Activated CD4-positive, alpha-beta T cell treated with anti-CD3 and anti-CD28 coated beads for 4 hours (primary cell): Measurements from ENCODE around the gene SYT7.

ENCODE experiments used
- DNase-seq, 2 donors: peaks; one replicate each; pipeline ENCODE4 v3.0.0-alpha.2; 2020

Gene SYT7

GRCh38 chr11:61581931-61582330 lies 1.1 kb upstream of the SYT7 start:
- peak in 1 of 2 donors; percentile 21 for DNase-seq

- DNase-seq = no peak
Measured at GRCh38 chr11:61580271-61580888, 496 bp downstream of the SYT7 start.

DNA sequence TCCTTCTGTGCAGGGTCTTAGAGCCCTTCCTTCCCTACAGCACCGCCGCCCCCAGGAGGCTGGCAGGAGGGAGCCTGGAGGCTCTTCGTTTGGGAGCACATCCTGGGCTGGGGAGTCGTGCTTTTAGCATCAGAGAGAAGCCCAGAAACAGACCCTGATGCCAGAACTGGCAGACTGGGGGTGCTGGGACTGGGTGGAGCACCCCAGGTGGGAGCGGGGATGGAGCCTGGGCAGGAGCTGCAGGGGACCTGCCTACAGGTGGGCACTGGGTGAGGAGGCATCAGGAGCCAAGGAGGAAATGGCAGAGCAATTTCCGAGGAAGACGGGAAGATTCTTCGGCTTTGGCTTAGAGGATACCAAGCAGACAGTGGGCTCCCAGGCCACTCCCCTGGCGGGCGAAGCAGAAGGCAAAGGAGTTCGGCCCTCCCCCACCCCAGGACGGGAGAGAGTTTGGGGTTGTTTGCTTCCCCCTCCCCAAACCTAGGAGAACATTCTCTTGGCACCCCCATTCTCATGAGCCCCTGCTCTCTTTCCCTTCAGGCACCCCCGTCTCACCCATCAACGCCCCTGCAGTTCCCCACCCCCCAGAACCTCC lies 1.1 kb downstream of the SYT7 start:
- DNase-seq = no peak

DNA sequence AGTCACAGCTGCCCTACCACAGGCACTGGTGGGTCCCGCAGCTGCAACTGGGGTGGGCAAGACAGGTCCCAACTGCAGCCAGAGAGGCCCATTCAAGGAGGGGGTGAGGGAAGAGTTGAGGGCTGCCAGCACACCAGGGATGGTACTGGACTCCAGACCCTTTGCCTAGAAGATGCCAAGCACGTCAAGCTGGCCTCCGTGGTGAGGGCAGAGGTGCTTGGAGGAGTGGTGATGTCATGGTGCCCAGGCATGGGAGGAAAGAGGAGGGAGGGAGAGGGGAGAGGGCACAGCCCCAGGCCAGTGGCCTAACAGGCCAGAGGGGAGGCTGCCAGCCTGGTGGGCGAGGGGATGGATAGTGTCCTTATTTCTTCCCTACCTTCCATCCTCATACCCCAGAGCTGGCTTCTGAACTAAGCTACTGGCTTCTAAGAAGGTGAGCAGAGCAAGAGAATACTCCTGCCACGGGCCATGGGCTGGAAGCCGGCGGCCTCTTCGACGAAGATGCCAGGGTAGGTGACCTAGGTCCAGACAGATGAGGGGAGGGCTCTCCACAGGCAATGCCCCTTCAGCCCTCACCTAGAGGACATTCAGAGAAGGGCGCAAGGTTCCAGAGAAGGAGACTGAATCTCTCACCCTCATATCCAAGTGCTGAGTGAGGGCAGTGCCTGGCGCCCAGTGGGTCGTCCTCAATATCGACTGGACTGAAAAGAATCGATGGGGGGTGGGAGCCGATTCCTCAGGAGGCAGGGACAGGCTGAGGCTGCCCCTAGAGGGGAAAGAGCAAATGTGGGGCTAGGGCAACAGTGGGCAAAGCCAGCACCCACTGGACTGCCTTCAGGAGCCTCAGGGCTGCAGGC lies 1.8 kb downstream of the SYT7 start:
- DNase-seq = no peak

GRCh38 chr11:61577383-61578118 lies 3.3 kb downstream of the SYT7 start:
- DNase-seq = no peak

DNA sequence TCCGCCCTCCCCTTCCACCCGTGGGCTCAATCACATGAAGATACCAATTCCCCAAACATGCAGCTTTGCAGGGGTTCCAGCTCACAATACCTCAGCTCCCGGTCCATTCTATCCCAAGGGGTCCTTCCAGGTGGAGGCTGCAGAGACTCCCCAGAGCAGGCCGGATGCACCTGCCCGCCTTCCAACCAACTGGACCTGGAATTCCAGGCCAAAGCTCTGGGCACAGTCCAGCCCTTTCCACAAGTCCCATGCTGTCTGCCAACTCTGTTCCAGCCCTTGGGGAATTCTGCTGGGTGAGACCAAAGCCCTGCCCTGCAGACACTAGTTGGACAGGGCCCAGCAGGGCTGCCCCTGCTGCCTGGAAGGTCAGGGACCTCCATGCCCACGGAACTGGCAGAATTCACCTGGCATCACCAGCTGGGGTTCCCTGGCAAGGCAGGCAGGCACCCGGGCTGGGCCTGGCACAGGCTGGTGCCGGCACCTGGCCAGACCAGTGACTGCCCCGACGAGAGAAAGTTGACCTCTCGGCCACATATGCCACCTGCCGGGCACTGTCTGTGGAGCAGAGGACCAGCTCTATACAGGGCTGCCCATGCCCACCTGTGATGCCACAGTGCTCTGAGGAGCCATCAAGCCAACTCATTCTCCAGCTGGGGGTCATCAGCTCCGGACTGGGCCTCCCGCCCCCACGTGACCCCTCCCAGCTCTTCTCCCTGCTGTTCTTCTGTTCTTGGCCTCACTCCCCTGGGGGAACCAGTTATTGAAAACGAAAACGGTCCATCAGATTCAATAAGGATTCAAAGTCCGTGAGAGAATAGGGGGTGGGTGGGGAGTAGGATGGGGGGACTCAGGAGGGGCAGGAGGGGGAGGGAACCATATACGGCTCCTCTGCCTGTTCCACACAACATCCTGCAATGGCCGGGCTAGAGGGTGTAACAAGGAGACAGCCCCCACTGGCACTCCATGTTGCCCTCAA lies 4.7 kb downstream of the SYT7 start:
- no peak for DNase-seq

GRCh38 chr11:61574611-61575010 lies 6.3 kb downstream of the SYT7 start:
- no peak for DNase-seq

GRCh38 chr11:61572913-61573312 lies 8.0 kb downstream of the SYT7 start:
- no peak for DNase-seq

DNA sequence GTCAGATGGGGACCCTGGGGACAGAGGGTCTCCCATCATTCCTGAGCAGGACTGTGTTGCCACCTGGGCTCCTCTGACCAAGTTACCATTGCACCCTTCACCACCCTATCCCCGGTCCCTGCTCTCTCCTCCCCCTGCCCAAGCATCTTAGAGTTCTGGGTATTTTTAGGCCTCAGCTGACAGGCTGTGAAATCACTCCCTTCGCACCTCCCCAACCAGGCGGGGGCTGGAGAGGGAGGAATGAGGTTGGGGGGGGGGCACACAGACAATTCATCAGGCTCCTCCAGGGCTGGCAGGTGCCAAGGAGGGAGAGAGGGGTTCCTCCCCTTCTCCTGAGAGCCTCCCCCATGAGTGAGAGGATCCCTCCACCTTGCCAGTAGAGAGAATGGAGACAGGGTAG lies 9.0 kb downstream of the SYT7 start:
- no peak for DNase-seq

DNA sequence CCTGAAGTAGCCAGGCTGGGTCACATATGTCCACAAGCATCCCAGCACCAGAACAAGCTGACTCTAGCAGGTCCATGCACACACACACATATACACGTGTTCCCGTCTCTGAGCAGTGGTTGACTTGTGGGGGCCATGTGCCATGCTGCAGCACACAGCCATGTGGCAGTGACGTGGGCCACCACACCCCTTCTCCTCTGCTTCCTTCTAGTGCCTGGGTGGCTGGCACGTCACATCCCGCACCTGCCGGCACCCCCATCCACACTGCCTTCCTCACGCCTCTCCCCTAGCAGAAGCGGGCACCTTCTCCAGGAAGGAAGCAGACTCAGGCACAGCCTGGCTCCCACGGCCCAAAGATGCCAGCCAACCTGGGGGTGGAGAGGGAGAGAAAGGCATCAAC lies 9.5 kb downstream of the SYT7 start:
- DNase-seq = no peak

DNA sequence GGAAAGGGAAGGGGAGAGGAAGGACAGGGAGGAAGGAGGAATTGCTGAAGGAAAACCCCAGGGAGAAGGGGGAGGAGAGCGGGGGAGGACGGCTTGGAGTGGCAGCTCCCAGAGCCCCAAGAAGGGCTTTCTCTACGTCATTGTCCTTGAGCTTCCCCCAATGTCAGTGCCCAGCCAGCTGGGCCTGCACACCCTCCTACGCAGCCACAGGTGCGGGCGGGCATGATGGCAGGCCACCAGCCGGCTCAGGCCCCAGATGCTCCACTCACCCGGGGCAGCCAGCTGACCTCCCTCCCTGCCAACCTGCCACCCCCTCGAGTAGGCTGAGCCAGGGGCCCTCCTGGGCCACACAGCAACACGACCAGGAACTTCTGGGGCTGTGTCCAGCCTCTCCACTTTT lies 11.2 kb downstream of the SYT7 start:
- no peak for DNase-seq

DNA sequence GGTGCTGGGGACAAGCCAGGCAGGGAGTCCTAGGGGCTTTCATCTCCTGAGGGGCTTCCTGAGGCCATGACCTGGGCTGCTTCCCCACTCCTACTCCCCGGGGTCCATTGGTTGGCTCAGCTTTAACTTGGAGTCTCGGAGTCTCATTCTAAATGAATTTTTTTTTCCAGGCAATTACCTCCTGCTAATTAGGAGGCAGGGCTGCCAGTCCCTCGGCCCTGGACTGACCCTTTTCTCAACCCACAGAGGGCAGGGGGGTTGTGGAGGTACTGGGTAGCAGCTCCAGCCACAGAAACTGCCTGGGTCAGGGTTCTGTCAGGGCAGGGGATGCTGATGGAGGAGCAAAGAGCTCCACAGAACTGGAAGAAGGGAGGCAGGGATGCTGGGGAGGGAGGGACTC lies 11.9 kb downstream of the SYT7 start:
- no peak for DNase-seq

DNA sequence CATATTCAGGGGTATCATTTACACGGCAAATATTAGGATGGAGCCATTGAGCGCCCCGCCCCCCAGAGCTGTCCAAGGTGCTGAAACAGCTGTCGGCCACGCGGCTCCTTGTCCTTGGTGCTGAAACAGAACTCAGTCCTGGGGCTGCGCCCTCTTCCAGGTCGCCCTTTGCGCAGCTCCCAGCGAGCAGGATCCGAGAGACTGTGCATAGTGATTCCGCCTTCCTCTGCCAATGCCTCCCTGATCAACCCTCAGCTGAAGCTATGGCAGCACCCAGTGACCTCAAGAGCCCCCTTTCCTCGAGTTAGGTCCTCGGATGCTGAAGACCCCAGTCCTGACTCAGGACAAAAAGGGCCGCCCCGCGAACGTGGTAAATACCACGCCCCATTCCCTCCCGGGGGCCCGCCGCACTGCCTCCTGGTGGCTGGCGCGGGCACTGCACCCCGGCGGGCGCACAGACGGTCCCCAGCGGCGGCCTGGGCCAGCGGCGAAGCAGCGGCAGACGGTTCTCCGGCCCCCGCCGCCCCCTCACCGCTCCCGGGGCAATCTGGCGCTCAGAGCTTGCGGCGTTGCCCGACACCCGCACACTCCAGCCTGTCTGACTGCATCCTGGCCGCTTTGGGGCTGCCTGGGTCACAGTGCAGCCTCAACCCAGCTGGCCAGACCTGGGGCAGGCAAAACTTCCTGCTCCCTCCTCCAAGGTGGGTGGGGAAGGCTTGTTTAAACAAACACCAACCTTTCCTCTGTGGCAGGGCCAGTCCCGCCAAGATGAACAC lies 13.4 kb downstream of the SYT7 start:
- peak; percentile 57 to 59 for DNase-seq

- no peak for DNase-seq
Measured at GRCh38 chr11:61564936-61565696, 15.8 kb downstream of the SYT7 start.

- no peak for DNase-seq
Measured at GRCh38 chr11:61560751-61561150, 20.1 kb downstream of the SYT7 start.

DNA sequence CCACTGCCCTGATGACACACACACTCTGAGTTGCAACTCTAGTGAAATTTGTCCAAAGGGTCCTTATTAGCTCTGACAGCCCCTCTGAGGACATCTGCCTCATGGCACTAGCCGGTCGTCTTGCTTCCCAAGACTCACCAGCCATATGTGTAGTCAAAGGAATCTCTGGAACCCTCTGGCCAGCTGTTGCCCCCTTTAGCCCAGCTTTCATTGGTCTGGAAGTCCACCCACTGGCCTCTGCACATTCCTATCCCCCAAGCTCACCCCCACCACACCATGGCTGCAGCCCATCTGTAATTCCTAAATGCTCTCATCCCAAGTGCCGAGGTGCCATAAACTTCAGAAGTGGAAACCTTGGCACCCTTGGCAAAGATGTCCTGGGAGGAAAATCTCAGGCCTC lies 24.3 kb downstream of the SYT7 start:
- DNase-seq = no peak

GRCh38 chr11:61555978-61556377 lies 24.9 kb downstream of the SYT7 start:
- DNase-seq = no peak

DNA sequence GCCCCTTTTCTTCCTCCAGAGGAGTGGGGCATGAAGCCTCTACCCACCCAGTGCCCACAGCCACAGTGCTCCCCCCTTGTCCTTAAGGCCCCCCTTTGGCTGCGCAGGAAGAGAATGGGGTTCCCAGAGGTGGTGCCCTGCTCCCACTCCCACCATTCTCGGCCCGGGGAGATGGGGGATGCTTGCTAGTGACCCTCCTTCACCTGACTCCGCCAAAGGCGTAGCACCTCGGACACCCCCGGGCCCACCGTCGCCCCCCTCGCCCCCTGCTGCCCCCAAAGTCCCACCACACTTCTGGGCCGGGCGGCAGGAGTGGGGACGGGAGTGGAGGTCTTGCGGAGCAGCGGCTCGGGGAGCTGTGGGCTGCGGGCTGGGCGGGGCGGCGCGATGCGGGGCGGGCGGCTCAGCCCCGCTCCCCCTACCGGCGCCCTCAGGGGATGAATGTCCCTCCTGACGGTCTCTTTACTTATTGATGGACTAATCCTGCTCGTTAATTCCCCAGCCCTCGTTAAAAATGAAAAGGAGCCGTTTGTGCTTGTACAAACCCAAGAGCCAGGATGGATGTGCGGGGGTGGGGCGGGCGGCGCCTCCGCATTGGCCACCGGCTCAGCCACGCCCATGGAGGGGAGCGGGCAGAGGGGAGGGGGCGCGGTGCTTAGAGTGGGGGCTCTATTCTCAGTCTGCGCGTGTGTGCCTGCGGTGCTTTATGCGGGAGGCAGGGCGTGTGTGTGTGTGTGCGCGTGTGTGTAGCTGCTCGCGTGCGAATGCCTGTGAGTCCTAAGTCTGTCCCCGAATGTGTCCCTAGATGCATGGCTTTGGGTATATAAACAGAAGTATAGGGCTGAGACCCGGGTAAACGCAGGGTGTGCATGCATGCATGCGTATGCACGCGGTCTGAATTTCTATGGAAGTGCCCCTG lies 25.6 kb downstream of the SYT7 start:
- no peak for DNase-seq
